ENCODE data around the gene ZNF75A. TPM values are rescaled to one million over a fixed set of nuclear protein-coding genes. Genes with fewer than 3 reads are reported as not detected.
A peak's percentile ranks its signal among the peaks of the same experiment; 100 is the strongest.
"Not testable (repeated sequence)": the region's sequence is repeated elsewhere in the genome, so short reads cannot be mapped to it uniquely, and the experiment has no call there.

The ZNF75A gene
- total RNA-seq, 1 donor from 2014 or later: 97.9 TPM

- POLR2A ChIA-PET: interaction anchor here (0.8 to 2.6 kb wide), 3 partner anchors 20 to 112 kb away, joined by 3 to 7 read pairs (median 7); partner anchors contain the start of gene ZNF263
- Mint-ChIP-seq H3K4me3 (peak overlapping the region; percentile 89), H3K27me3 (peaks cover 7% of the 10 kb centered on the region), H3K36me3 (ENCODE audit: low read depth) (peaks cover 20% of the 10 kb centered on the region), H3K27ac (peak overlapping the region; percentile 75), H3K4me1 (peaks cover 27% of the 10 kb centered on the region), H3K9me3 (no peaks in the 10 kb centered on the region)
- no peak for DNase-seq
- no peak for ATAC-seq (ENCODE audit: low read depth)
- no peak for TF ChIP-seq CTCF (IDR thresholded peaks at IDR 0.05)
- CTCF ChIA-PET: interaction anchor here (1.2 kb wide), 1 partner anchor 238 kb away, joined by 3 read pairs; the partner anchor contains the start of gene CLUAP1
- intact Hi-C loops (cut with micrococcal nuclease): loop anchor here (10.0 kb wide), 1 partner anchor 108 kb away; no protein-coding TSS in a partner anchor
These were observed 42.8 kb upstream of the ZNF75A start for GRCh38 chr16:3262517-3262916.

- CTCF ChIA-PET: interaction anchor here (1.0 kb wide), 2 partner anchors 18 to 179 kb away, joined by 3 to 5 read pairs; partner anchors contain the start of genes NAA60 and ZNF597
- TF ChIP-seq CTCF (IDR thresholded peaks at IDR 0.05): no peak
- H3K4me1 Mint-ChIP-seq: peaks cover 27% of the 10 kb centered on the region
- peak; percentile 89 for ATAC-seq (ENCODE audit: low read depth)
- intact Hi-C loops (cut with micrococcal nuclease): loop anchor here (1.0 to 10.0 kb wide), 6 partner anchors 19 to 236 kb away; partner anchors contain the start of genes TIGD7, ZNF200, ZNF263 and ZNF75A
- DNase-seq: peak; percentile 95
- no peaks in the 10 kb centered on the region for H3K9me3 Mint-ChIP-seq
- H3K4me3 Mint-ChIP-seq: peak overlapping the region; percentile 89
- POLR2A ChIA-PET: interaction anchor here (0.6 to 4.6 kb wide), 17 partner anchors 15 to 1834 kb away, joined by 3 to 82 read pairs (median 4); partner anchors contain the start of genes FLYWCH2, ZNF174, ZNF200 and ZNF213
- H3K27ac Mint-ChIP-seq: peak overlapping the region; percentile 95
- H3K36me3 Mint-ChIP-seq (ENCODE audit: low read depth): peaks cover 35% of the 10 kb centered on the region
- no peaks in the 10 kb centered on the region for H3K27me3 Mint-ChIP-seq
These were observed 40.9 kb upstream of the ZNF75A start for GRCh38 chr16:3264137-3265036.

DNA sequence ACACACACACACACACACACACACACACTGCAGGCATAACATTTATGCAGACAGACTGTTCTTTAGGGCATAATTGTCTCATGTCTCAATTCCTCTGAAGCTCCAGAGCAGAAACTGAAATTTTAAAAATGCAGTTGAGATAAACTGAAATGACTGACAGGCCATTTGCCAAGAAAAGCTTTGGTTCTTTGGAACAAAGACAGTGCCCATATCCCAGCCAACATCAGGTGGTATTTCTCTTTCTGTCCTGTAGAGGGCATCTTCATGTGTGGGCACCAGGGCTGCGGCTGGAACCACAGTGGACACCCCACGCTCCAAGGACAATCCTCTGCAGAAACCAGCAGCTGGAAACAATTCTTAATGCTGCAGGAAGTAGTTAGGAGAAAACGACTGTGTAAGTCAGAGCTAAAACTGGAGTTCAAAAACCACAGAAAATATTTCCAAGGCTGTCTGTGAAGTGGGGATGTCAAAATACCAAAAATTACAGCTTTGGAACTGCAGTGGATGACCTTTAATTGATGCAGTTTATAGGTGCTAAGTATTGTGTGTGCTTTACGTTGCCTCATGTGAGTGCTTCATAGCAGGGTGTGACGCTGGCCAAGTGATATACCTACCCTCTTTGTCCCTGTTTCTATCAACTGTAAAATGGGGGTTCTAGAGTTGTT lies 38.3 kb upstream of the ZNF75A start:
- no peak for ATAC-seq (ENCODE audit: low read depth)

GRCh38 chr16:3268294-3268693 lies 37.0 kb upstream of the ZNF75A start:
- H3K27ac Mint-ChIP-seq: no peak overlapping the region
- no peaks in the 10 kb centered on the region for H3K27me3 Mint-ChIP-seq
- ChIA-PET POLR2A (no interaction called here), CTCF (no interaction called here)
- DNase-seq (no peak), ATAC-seq (ENCODE audit: low read depth) (no peak)
- intact Hi-C loops (cut with micrococcal nuclease): loop anchor here (10.0 kb wide), 1 partner anchor 113 kb away; no protein-coding TSS in a partner anchor
- peaks cover 35% of the 10 kb centered on the region for H3K36me3 Mint-ChIP-seq (ENCODE audit: low read depth)
- peaks cover 22% of the 10 kb centered on the region for H3K4me1 Mint-ChIP-seq
- H3K9me3 Mint-ChIP-seq: no peaks in the 10 kb centered on the region
- H3K4me3 Mint-ChIP-seq: no peak overlapping the region
- TF ChIP-seq CTCF (IDR thresholded peaks at IDR 0.05): no peak

More for the DNA sequence above, 38.3 kb upstream of the ZNF75A start:
- Mint-ChIP-seq H3K36me3 (ENCODE audit: low read depth) (peaks cover 35% of the 10 kb centered on the region), H3K9me3 (no peaks in the 10 kb centered on the region), H3K4me3 (no peak overlapping the region), H3K4me1 (peaks cover 27% of the 10 kb centered on the region), H3K27me3 (no peaks in the 10 kb centered on the region), H3K27ac (no peak overlapping the region)
- intact Hi-C loops (cut with micrococcal nuclease): loop anchor here (10.0 kb wide), 1 partner anchor 112 kb away; no protein-coding TSS in a partner anchor
- DNase-seq: no peak
- TF ChIP-seq CTCF (IDR thresholded peaks at IDR 0.05): no peak
- POLR2A ChIA-PET: interaction anchor here (0.7 to 4.6 kb wide), 2 partner anchors 16 to 134 kb away, joined by 3 to 82 read pairs; partner anchors contain the start of genes ZNF174, ZNF263 and ZSCAN32
- CTCF ChIA-PET: interaction anchor here (0.7 to 1.5 kb wide), 4 partner anchors 10 to 234 kb away, joined by 3 to 8 read pairs (median 4); partner anchors contain the start of genes CLUAP1 and ZNF263

- H3K4me1 Mint-ChIP-seq; ATAC-seq (ENCODE audit: low read depth); H3K27ac Mint-ChIP-seq; H3K4me3 Mint-ChIP-seq; intact Hi-C loops (cut with micrococcal nuclease); H3K27me3 Mint-ChIP-seq; CTCF ChIA-PET; H3K9me3 Mint-ChIP-seq; DNase-seq: not testable (repeated sequence)
- POLR2A ChIA-PET: interaction anchor here (1.2 kb wide), 1 partner anchor 12 kb away, joined by 4 read pairs; the partner anchor contains the start of gene ZNF263
- peaks cover 23% of the 10 kb centered on the region for H3K36me3 Mint-ChIP-seq (ENCODE audit: low read depth)
These were observed 34.6 kb upstream of the ZNF75A start for GRCh38 chr16:3270718-3271117.

- H3K9me3 Mint-ChIP-seq; H3K4me1 Mint-ChIP-seq; H3K27me3 Mint-ChIP-seq; DNase-seq; intact Hi-C loops (cut with micrococcal nuclease); POLR2A ChIA-PET; H3K4me3 Mint-ChIP-seq; CTCF ChIA-PET; H3K27ac Mint-ChIP-seq; ATAC-seq (ENCODE audit: low read depth): not testable (repeated sequence)
- peaks cover 22% of the 10 kb centered on the region for H3K36me3 Mint-ChIP-seq (ENCODE audit: low read depth)
These were observed 34.0 kb upstream of the ZNF75A start for GRCh38 chr16:3271281-3271680.

All from activated B cell treated with CpG ODN at 0.5 μM for 24 hours (primary cell).